GM21723 (cell line): ENCODE results near the gene ELMO1.
A peak's percentile ranks its signal among the peaks of the same experiment; 100 is the strongest.

Experiments used
- ATAC-seq: cut with Tn5 transposase; IDR thresholded peaks from one replicate; pipeline ENCODE4 v1.9.1; 2021; ENCODE audit warnings: mild to moderate bottlenecking, moderate library complexity; ENCODE audit not compliant: unreplicated experiment

The ELMO1 gene

DNA sequence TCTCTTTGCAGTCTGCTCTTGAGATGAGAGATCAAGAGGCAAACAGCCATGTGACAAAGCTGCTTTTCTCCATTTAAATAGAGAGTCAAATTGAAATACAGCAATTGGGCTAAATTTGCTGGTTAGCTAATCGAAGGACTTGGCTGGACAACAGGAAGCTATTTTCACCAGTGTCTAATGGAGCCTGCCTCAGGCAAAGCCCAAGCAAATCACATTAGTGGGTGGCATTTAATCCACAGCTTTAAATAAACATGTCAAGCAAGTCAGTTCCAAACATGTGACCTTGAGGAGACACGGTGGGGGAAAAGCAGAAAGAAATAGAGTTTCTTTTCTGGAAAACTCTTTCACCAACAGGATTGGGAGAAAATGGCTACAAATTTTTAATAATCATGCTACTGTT, 543.9 kb downstream of the ELMO1 start:
- ATAC-seq = no peak

- no peak for ATAC-seq
These were observed 544.6 kb downstream of the ELMO1 start for GRCh38 chr7:36904101-36904500.

- ATAC-seq = no peak
These were observed 547.5 kb downstream of the ELMO1 start for GRCh38 chr7:36900988-36901710.

DNA sequence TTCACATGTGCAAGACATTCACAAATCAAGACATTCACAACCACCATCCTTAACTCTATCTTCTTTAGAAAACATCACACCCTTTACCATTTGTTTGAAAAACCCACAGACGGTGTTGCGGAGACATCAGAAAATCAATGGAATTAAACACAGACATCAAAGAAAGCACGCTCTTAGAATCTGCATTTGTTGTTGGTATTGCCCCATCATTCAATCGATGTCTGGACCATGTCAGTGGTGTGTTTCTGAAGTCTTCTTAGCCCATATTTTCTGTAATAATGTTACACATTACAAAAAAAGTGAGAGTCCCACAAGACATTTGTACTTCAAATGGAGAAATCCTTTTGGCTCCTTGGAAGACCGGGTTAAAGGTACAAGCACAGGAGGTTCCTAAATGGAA, 550.5 kb downstream of the ELMO1 start:
- no peak for ATAC-seq

DNA sequence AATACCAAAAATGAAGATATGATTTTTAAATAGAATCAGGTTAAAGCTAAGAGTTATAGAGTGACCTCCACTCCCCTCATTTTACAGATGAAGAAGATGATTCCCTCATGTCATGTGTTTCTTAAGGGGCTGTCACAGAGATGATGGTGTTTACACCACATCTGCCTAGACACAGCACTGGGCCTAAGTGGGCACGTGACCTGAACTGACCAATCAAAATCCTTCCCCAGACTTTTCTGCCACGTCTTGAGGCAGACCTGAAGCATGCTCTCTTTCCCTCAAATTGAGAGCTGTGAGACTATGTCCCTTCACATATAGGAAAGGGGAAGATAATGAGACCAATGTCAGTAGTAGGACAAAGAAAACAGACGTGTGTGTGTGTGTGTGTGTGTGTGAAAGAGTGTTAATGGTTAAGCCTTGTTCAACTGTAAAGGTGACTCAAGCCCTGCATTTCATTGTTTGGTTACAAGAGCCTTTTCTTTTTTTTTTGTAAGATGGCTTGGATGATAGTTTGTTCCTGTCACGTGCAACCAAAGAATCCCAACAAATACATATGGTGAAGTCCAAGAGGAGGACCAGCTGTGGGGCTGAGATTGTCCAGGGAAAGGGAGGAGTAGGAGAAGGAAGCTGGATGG, 551.6 kb downstream of the ELMO1 start:
- ATAC-seq = no peak

DNA sequence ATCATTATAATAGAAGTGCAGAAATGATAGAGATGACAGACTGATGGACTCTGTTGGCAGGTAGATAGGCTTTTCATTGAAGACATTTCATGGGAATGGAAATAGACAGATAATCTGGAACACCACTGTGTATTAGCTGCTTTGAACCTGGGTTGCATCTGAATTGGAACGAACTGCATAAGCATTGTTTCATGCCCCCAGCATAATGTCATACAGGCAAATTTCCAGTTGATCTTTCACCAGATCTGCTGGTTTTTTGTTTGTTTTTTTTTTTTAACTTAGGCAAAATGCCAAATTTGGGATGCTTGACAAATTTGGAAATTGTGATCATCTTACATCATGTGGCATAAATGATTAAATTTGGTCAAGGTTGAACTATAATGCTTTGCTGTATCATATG, 552.2 kb downstream of the ELMO1 start:
- no peak for ATAC-seq

GRCh38 chr7:36895192-36895591, 553.5 kb downstream of the ELMO1 start:
- no peak for ATAC-seq

DNA sequence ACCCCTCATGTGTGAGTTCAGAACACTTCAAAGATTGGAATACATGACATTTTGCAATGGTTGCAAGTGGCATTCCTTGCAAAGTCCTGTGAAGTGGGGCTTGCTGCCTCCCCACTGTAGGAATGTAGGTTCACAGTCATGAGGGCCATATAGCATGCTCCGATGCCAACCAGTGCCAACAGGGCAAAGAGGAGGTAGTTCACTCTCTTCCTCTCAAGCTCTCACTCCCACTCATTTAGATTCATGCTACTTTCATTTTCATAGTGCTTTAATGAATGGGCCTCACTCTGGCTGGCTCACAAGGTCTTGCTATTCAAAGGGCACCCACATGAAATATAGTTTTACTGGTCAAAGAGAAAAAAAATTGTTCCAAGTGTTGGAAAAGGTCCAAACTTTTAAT, 554.5 kb downstream of the ELMO1 start:
- no peak for ATAC-seq

- no peak for ATAC-seq
These were observed 559.5 kb downstream of the ELMO1 start for GRCh38 chr7:36889182-36889581.

GRCh38 chr7:36887969-36888368, 560.7 kb downstream of the ELMO1 start:
- ATAC-seq = no peak

DNA sequence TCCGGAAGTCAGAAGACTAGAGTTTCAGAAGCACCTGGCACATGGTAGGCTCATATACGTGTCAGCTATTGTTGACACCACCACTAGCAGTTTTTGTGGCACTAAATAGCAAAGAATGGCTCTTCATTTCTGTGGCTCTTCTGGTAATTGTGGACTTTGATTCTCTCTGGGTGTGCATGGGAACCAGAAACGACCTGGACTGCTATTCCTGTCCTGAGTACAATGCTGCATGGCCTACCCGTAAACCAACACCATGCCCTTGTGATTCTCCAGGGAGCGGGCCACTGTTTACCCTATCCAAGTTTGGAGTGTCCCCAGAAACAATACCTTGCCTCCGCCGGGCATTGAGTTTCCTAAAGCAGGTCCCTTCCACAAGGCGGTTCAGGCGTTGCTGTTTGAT, 561.4 kb downstream of the ELMO1 start:
- no peak for ATAC-seq

DNA sequence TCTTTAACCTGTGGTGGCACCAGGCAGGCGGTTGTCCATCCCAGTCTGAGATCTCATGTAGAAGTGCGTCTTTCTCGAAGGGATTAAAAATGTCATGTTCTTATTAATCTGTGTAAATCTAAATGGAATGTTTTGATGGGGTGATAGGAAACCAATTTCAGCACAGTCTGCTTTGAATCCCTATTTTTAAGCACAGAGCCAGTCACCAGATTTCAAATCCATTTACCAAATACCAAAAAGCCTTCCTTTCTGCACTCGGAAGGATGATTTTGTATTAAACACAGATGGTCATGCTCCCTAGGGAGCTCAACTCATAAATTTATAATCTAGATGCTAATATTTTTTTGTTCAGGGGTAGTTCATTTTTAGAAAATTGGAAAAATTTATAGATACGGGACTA, 563.8 kb downstream of the ELMO1 start:
- no peak for ATAC-seq

- no peak for ATAC-seq
These were observed 564.3 kb downstream of the ELMO1 start for GRCh38 chr7:36884351-36884750.

DNA sequence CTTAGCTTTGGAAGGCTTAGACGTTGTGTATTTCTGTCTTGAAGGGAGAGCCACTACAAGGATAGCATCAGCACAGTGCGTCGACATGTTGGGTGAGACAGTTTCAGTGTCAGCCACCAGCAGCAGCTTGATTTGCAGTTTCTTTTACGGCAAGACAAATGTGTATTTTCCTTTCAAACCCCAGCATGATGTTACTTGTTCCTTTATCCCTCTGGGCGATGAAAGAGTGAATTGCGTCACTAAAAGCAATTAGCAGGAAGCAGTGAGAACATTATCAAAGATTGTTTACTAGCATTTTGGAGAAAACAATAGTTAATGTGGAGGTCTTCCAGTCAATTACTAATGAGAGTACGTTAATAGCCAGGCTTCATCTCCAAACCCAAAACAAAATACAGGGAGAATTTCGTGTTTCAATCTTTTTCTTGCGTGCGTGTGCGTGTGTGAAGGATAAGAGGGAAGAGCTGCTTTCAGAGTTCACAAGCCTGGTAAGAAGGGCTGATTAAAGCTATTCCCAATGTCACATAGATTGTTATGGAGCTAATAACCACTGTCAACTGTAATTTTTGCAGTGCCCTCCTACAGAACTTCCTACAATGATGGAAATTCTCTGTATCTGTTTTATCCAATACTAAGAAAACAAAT, 567.3 kb downstream of the ELMO1 start:
- ATAC-seq = no peak

DNA sequence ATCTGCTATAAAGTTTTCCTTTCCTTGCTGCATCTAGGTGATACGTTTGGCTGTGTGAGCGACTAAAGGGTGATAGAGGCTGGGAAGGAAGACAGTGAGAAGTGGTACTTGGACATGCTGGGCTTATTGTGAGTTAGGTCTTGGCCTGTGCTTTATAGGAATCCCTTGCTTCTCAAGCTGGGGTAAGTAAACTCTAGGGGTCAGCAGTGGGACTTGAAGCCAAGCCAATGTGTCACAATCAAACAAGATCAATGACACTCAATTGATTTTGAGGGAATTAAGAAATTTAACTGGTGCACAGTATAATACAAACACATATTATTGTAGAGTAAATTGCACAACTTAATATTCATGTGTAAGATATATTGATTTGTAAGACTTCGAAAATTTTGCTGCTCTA, 568.6 kb downstream of the ELMO1 start:
- no peak for ATAC-seq

DNA sequence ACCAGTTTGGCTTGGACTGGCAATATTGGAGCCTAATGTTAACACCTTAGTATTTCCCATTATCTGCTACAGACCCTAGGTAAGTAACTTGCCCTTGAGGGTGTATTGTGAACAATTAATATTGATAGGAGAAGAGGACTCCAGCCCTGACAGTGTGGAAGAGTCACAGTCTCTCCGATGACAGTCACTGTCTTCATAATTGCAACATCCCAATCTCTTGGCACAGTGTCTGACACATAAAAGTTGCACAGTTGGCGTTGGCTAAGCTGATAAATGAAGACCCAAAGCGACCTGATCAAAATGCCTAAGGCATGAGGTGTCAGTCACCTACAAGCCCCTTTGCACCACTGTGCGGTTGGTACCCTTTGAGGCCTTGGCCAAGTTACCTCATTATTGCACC, 569.6 kb downstream of the ELMO1 start:
- no peak for ATAC-seq

DNA sequence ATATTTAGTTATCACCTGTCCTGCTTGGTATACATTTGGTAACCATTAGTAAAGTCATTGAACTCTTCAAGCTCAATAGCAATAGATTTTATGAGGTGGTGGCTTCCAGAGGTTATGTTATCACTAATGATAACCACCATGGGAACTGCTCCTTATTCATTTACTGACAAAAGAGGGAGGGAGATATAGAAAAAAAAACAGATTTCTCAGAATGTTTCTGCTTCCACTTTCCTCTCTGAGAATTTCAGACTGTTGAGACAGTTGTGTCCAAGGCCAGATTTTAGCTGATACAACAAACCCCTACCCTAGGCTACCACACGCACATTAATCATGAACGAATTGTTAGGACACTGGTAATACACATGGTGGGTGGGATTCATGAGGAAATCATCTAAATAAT, 570.4 kb downstream of the ELMO1 start:
- ATAC-seq = no peak

GRCh38 chr7:36875794-36876193, 572.9 kb downstream of the ELMO1 start:
- ATAC-seq = no peak

DNA sequence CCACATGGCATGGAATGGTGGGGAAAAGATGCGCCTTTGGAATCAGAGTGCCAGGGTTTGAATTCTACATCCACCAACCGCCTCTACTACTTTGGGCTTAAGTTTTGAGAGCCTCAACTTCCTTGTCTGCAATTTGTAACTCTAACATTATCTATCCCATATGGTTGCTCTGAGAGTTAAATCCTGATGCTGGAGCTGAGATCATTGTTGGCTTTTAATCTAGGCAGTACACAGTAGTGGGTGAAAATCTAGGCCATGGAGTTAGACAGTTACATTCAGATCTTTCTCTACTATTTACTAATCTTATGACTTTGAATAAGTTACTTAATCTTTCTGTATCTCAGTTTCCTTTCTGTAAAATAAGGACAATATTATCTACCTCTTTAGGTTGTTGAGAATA, 574.6 kb downstream of the ELMO1 start:
- no peak for ATAC-seq

DNA sequence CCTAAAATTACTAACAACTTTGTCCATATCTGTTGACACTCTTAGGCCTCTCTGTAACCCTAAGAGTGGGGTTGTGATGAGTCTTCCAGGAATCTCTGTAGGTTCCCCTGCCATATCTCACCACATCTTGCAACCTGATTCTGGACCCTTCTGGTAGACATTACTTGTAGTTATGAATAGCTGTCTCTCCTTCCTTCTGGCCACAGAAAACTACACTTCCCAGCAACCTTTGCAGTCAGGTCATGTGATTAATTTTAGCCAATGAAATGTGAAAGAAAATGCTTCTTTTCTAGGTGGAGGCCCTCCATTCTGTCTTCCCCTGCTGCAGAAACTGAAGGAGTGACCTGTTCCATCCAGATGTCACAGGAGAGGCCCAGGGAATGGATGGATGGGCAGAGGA, 576.8 kb downstream of the ELMO1 start:
- ATAC-seq = peak; percentile 55

- no peak for ATAC-seq
These were observed 577.3 kb downstream of the ELMO1 start for GRCh38 chr7:36871355-36871738.

- ATAC-seq = no peak
These were observed 577.9 kb downstream of the ELMO1 start for GRCh38 chr7:36870625-36871354.
